K562 (cell line): ENCODE data around the gene TLK2. TPM values are rescaled to one million over a fixed set of nuclear protein-coding genes. Genes with fewer than 3 reads are reported as not detected.

ENCODE experiments used
- ATAC-seq: fragments of 200-7000 bp; cut with Tn5 transposase; 3 replicates; pipeline ENCODE4 v1.9.1; 2020; ENCODE audit warnings: moderate library complexity
- BruUV-seq: library from RNA; stranded (reverse); fragments of 400-500 nt; replicated peaks from 2 replicates; lab custom pipeline; 2021; lab: Mats Ljungman, UMichigan
- CTCF ChIA-PET: fragments of 300-600 bp; formaldehyde crosslinking; extraction: SDS; loops from one replicate; lab custom pipeline; 2021; ENCODE audit warnings: low intra/inter-chr PET ratio; lab: Yijun Ruan, JAX
- POLR2A ChIA-PET: fragments of 300-600, 350-650 bp; sonication (Branson Sonifier 250); formaldehyde crosslinking; extraction: SDS; loops from one replicate; lab custom pipeline; 2021; ENCODE audit warnings: antibody characterized with exemption, inconsistent platforms; lab: Yijun Ruan, JAX
- DNase-seq, 4 experiments: peaks; one replicate each; pipeline versions ENCODE4 v3.0.0 to v3.0.0-alpha.2; 2011 to 2018; ENCODE audit warnings: low spot score in 3 of 4, mixed read lengths in 3 of 4; ENCODE audit errors: extremely low read depth in 1 of 4
- FAIRE-seq: peaks from 2 replicates; lab custom pipeline; 2011; peaks lifted over from hg19 to GRCh38; lab: Jason Lieb, UNC
- H2AFZ ChIP-seq: 2 replicates; pipeline ENCODE4 v1.6.0; 2011; ENCODE audit warnings: low read depth, low read length, control low read depth, inconsistent platforms
- H3K27ac ChIP-seq: fragments of 200-600 bp; 3 replicates; pipeline ENCODE4 v1.8.0; 2011; ENCODE audit warnings: low read depth, mild to moderate bottlenecking, control low read depth, inconsistent platforms, low read length, moderate library complexity, mixed read lengths; ENCODE audit errors: extremely low read depth
- H3K27me3 ChIP-seq, 2 experiments: fragments of 300-600 bp in 1 of 2; 2 replicates in 1 of 2; 3 replicates in 1 of 2; pipeline versions ENCODE4 v1.6.0 to v1.8.0; 2011; ENCODE audit warnings: inconsistent platforms in 2 of 2, low read length in 2 of 2, mild to moderate bottlenecking in 1 of 2, mixed read lengths in 1 of 2, moderate library complexity in 1 of 2; ENCODE audit not compliant: control insufficient read depth in 2 of 2, insufficient read depth in 2 of 2
- H3K36me3 ChIP-seq: fragments of 300-600 bp; 3 replicates; pipeline ENCODE4 v1.8.0; 2011; ENCODE audit warnings: mild to moderate bottlenecking, low read length, inconsistent platforms; ENCODE audit not compliant: control insufficient read depth, insufficient read depth
- H3K4me1 ChIP-seq, 2 experiments: fragments of 200-600 bp in 1 of 2; replicated peaks in 1 of 2; 2 replicates in 1 of 2; 3 replicates in 1 of 2; pipeline versions ENCODE4 v1.5.1 to v1.8.0; 2011; ENCODE audit warnings: inconsistent platforms in 2 of 2, low read length in 2 of 2, mild to moderate bottlenecking in 1 of 2, mixed read lengths in 1 of 2, moderate library complexity in 1 of 2; ENCODE audit not compliant: control insufficient read depth in 2 of 2, insufficient read depth in 2 of 2
- H3K4me2 ChIP-seq: 2 replicates; pipeline ENCODE4 v1.6.1; 2011; ENCODE audit warnings: low read length, control low read depth, inconsistent platforms, mixed read lengths; ENCODE audit not compliant: insufficient read depth
- H3K4me3 ChIP-seq: fragments of 200-600 bp; sonication (generic), shearing (Covaris generic); 2 replicates; pipeline ENCODE4 v1.5.1; 2016; ENCODE audit warnings: control low read depth, inconsistent platforms
- H3K79me2 ChIP-seq: fragments of 200-600 bp; 3 replicates; pipeline ENCODE4 v1.8.0; 2011; ENCODE audit warnings: low read length, inconsistent platforms; ENCODE audit not compliant: control insufficient read depth, insufficient read depth
- H3K9ac ChIP-seq, 2 experiments: 2 replicates each; pipeline versions ENCODE4 v1.6.0 to v1.6.1; 2011; ENCODE audit warnings: low read depth in 2 of 2, low read length in 2 of 2, control low read depth in 1 of 2, inconsistent platforms in 1 of 2, mild to moderate bottlenecking in 1 of 2, mixed read lengths in 1 of 2; ENCODE audit not compliant: insufficient read depth in 1 of 2
- H3K9me1 ChIP-seq: one replicate; pipeline ENCODE4 v1.6.0; 2011; ENCODE audit warnings: inconsistent platforms, mild to moderate bottlenecking, low read length, moderate library complexity; ENCODE audit not compliant: control insufficient read depth, insufficient read depth
- H3K9me3 ChIP-seq: replicated peaks from 2 replicates; pipeline ENCODE4 v1.5.1; 2011; ENCODE audit warnings: low read depth, low read length, inconsistent platforms; ENCODE audit not compliant: control insufficient read depth, insufficient read depth
- H4K20me1 ChIP-seq: replicated peaks from 2 replicates; pipeline ENCODE4 v1.6.1; 2011; ENCODE audit warnings: low read length, inconsistent platforms, mixed read lengths; ENCODE audit not compliant: control insufficient read depth, insufficient read depth
- CBFB ChIP-seq: sonication (generic); formaldehyde crosslinking; IDR thresholded peaks from 2 replicates; pipeline ENCODE4 v1.4.0; 2020; ENCODE audit warnings: mild to moderate bottlenecking, missing genetic modification reagents
- CHCHD3 ChIP-seq: fragments of 250-450 bp; sonication (Bioruptor Pico); IDR thresholded peaks from 2 replicates; pipeline ENCODE4 v2.1.2; 2022; ENCODE audit warnings: mild to moderate bottlenecking
- ETS2 ChIP-seq: IDR thresholded peaks from 2 replicates; pipeline ENCODE4 v1.6.1; 2016; ENCODE audit warnings: borderline replicate concordance, missing genetic modification characterization, mild to moderate bottlenecking, moderate library complexity, missing compliant biosample characterization; ENCODE audit not compliant: poor library complexity, severe bottlenecking
- FOXM1 ChIP-seq, 2 experiments: fragments of 450-650 bp in 1 of 2; sonication (generic) in 1 of 2; formaldehyde crosslinking in 1 of 2; IDR thresholded peaks; 2 replicates each; pipeline versions ENCODE4 v1.6.1 to v1.9.0; 2017 to 2022; ENCODE audit warnings: low read depth in 2 of 2, mild to moderate bottlenecking in 2 of 2, missing genetic modification reagents in 1 of 2, moderate library complexity in 1 of 2
- GABPA ChIP-seq: fragments of 200-800 bp; sonication (Bioruptor generic); conservative IDR thresholded peaks from 2 replicates; pipeline ENCODE4 v1.6.1; 2016; ENCODE audit warnings: low read depth, missing genetic modification characterization, missing compliant biosample characterization
- HMG20B ChIP-seq: fragments of 250-450 bp; sonication (Bioruptor Pico); IDR thresholded peaks from 2 replicates; pipeline ENCODE4 v1.5.0; 2021; ENCODE audit warnings: mild to moderate bottlenecking
- SUPT5H ChIP-seq: fragments of 450-650 bp; IDR thresholded peaks from 2 replicates; pipeline ENCODE4 v1.6.1; 2016
- TEAD2 ChIP-seq: fragments of 450-650 bp; IDR thresholded peaks from 2 replicates; pipeline ENCODE4 v1.6.1; 2016; ENCODE audit warnings: missing genetic modification characterization, control low read depth, missing compliant biosample characterization
- ZNF384 ChIP-seq: IDR thresholded peaks from 2 replicates; pipeline ENCODE4 v1.6.1; 2012; ENCODE audit warnings: low read depth, low read length, improper control_type of control experiment
- ZNF589 ChIP-seq: fragments of 200-800 bp; sonication (Bioruptor generic); IDR thresholded peaks from 2 replicates; pipeline ENCODE4 v1.6.1; 2016; ENCODE audit warnings: low read depth, missing genetic modification characterization, missing compliant biosample characterization
- ZNF717 ChIP-seq: fragments of 250-450 bp; sonication (Bioruptor Pico); IDR thresholded peaks from 2 replicates; pipeline ENCODE4 v1.5.0; 2021
- ZNF766 ChIP-seq: fragments of 200-800 bp; sonication (Bioruptor generic); conservative IDR thresholded peaks from 2 replicates; pipeline ENCODE4 v1.6.1; 2016; ENCODE audit warnings: missing genetic modification characterization, missing compliant biosample characterization
- ZNF780A ChIP-seq: fragments of 250-450 bp; sonication (Bioruptor Pico); IDR thresholded peaks from 2 replicates; pipeline ENCODE4 v1.5.0; 2021; ENCODE audit warnings: mild to moderate bottlenecking
- WGBS: fragments of 100-300 bp; shearing (Covaris generic); methylation state at CpG from one replicate; pipeline ENCODE4 v1.1.6; 2016; ENCODE audit warnings: low coverage, mixed read lengths; ENCODE audit not compliant: insufficient coverage; ENCODE audit errors: missing lambda C conversion rate; 5-methylcytosine and 5-hydroxymethylcytosine counted together
- in situ Hi-C: fragments of 300-500 bp; cut with MboI; formaldehyde crosslinking; loops from 4 replicates; pipeline ENCODE4 v1.15.0; 2018; ENCODE audit warnings: inconsistent platforms, mixed read lengths
- intact Hi-C: fragments of 100-400 bp; cut with micrococcal nuclease; formaldehyde crosslinking; loops from 2 replicates; pipeline ENCODE4 v1.14.2; 2022
- polyA plus RNA-seq, 8 experiments: library from polyadenylated mRNA; depleted of rRNA in 4 of 8; stranded (reverse) in 5 of 8; unstranded in 3 of 8; fragments of >200 nt; fragmentation: Nextera tagmentation in 2 of 8; fragmentation: Illumina TruSeq in 1 of 8; extraction: Ambion mirVana in 2 of 8; extraction: Trizol in 1 of 8; gene quantifications; 2 replicates each; pipeline versions ENCODE4 v1.2.1 to v1.2.3, GENCODE V29; 2011 to 2014; ENCODE audit warnings: inconsistent platforms in 1 of 8, missing spikeins in 1 of 8
- total RNA-seq, 7 experiments: library from RNA; depleted of rRNA in 6 of 7; stranded (reverse); fragments of >200 nt in 6 of 7; fragmentation: Illumina TruSeq in 2 of 7; extraction: Trizol in 2 of 7; gene quantifications; 2 replicates each; pipeline versions ENCODE4 v1.2.1 to v1.2.3, GENCODE V29; 2011 to 2021; ENCODE audit warnings: low replicate concordance in 1 of 7
- TF ChIP-seq, protein P1 (sequence below): sonication (generic); formaldehyde crosslinking; IDR thresholded peaks from 2 replicates; pipeline ENCODE4 v1.8.0; 2022; ENCODE audit warnings: mild to moderate bottlenecking, missing genetic modification reagents, borderline replicate concordance
- TF ChIP-seq, protein P2 (sequence below): sonication (generic); formaldehyde crosslinking; IDR thresholded peaks from 2 replicates; pipeline ENCODE4 v1.8.1; 2023; ENCODE audit warnings: mild to moderate bottlenecking, missing genetic modification reagents, moderate library complexity

The TLK2 gene
- total and polyA plus RNA-seq, 9 of the 15 experiments (the other 6 are each of a cell fraction or from before 2014, with no cell fraction given): 10.1 to 51.9 (median 32.4) TPM

DNA sequence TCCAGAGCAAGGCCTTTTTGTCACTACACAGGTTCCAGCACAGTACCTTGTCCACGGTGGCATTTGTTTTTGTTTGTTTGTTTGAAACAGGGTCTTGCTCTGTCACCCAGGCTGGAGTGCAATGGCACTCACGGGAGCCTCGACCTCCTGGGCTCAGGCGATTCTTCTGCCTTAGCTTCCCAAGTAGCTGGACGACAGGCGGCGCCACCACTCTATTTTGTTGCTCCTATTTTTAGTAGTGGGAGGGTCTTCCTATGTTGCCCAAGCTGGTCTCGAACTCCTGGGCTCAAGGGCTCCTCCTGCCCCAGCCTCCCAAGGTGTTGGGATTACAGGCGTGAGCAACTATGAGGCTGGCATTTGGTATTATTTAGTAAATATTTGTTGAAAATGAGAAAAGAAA lies 159.2 kb downstream of the TLK2 start (continued):
- TF ChIP-seq CHCHD3 (CRISPR knock-in tag): no peak

DNA sequence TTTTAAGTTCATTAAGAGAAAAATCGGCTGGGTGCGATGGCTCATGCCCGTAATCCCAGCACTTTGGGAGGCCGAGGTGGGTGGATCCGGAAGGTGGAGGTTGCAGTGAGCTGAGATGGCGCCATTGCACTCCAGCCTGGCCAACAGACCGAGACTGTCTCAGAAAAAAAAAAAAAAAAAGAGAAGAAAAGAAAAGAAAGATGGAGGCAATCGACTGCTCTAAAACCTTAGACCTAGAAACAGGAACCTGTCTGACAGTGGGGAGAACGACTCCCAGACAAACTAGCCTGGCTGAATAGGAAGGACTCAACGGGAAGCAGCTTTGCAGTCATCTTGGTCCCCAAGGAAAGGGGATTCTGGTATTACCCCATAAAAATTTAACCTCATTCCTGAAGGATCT lies 162.5 kb downstream of the TLK2 start:
- Histone ChIP-seq H3K4me3 (no peak overlapping the region), H3K79me2 (no peaks in the 10 kb centered on the region), H3K4me2 (no peak overlapping the region; the same call in 1 of the 2 replicates), H3K27ac (no peak overlapping the region), H3K27me3 (no peaks in the 10 kb centered on the region), H3K4me1 (peaks cover 0 to 9% of the 10 kb centered on the region in 2 experiments; a peak in 3 of 5 replicates), H3K9me1 (no peaks in the 10 kb centered on the region), H3K36me3 (no peaks in the 10 kb centered on the region), H4K20me1 (no peaks in the 10 kb centered on the region), H3K9ac (peak overlapping the region in 1 of 2 experiments; percentile 10; a peak in 1 of 4 replicates), H3K9me3 (no peaks in the 10 kb centered on the region), H2AFZ (peak overlapping the region; percentile 87)
- 13% methylated on average over 10 of the region's 10 CpGs for WGBS
- FAIRE-seq (no peak), DNase-seq (no peak), ATAC-seq (peak; percentile 22; the same call in 1 of the 3 replicates)
- intact Hi-C loops (no loop called here), in situ Hi-C loops (no loop called here)
- ChIA-PET CTCF (interaction anchor here (0.5 to 0.7 kb wide), 2 partner anchors 12 to 31 kb away, joined by 3 to 6 read pairs; no protein-coding TSS in a partner anchor), POLR2A (no interaction called here)
- TF ChIP-seq ETS2 (tag) (no peak), ZNF780A (no peak), ZNF589 (CRISPR knock-in tag) (no peak), SUPT5H (no peak), ZNF384 (peak; percentile 59; the same call in 1 of the 2 replicates), FOXM1 (IDR thresholded peaks at IDR 0.05; ENCODE audit: low read depth) (no peak), FOXM1 (CRISPR knock-in tag; IDR thresholded peaks at IDR 0.05; ENCODE audit: low read depth) (no peak), TEAD2 (tag) (no peak), HMG20B (CRISPR knock-in tag) (no peak), GABPA (peak; percentile 17; the same call in 1 of the 2 replicates), ZNF717 (CRISPR knock-in tag) (no peak), ZNF766 (CRISPR knock-in tag) (0 out of 2 replicates have a peak, but pooled peaks have one; percentile 20), CBFB (CRISPR knock-in tag) (no peak)
- TF ChIP-seq, protein P1, sequence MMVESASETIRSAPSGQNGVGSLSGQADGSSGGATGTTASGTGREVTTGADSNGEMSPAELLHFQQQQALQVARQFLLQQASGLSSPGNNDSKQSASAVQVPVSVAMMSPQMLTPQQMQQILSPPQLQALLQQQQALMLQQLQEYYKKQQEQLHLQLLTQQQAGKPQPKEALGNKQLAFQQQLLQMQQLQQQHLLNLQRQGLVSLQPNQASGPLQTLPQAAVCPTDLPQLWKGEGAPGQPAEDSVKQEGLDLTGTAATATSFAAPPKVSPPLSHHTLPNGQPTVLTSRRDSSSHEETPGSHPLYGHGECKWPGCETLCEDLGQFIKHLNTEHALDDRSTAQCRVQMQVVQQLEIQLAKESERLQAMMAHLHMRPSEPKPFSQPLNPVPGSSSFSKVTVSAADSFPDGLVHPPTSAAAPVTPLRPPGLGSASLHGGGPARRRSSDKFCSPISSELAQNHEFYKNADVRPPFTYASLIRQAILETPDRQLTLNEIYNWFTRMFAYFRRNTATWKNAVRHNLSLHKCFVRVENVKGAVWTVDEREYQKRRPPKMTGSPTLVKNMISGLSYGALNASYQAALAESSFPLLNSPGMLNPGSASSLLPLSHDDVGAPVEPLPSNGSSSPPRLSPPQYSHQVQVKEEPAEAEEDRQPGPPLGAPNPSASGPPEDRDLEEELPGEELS (CRISPR knock-in tag): no peak
- TF ChIP-seq, protein P2, sequence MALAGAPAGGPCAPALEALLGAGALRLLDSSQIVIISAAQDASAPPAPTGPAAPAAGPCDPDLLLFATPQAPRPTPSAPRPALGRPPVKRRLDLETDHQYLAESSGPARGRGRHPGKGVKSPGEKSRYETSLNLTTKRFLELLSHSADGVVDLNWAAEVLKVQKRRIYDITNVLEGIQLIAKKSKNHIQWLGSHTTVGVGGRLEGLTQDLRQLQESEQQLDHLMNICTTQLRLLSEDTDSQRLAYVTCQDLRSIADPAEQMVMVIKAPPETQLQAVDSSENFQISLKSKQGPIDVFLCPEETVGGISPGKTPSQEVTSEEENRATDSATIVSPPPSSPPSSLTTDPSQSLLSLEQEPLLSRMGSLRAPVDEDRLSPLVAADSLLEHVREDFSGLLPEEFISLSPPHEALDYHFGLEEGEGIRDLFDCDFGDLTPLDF: no peak
- no TSS peak for BruUV-seq
